H1 (cell line): ENCODE data around the gene SLC38A2. TPM values are rescaled to one million over a fixed set of nuclear protein-coding genes. Genes with fewer than 3 reads are reported as not detected.

Source experiments
- CTCF ChIA-PET: fragments of 300-600 bp; sonication (Branson Sonifier 250); formaldehyde crosslinking; loops from one replicate; lab custom pipeline; 2021; ENCODE audit not compliant: partially characterized antibody; lab: Charles Lee
- POLR2A ChIA-PET: fragments of 300-600 bp; sonication (Branson Sonifier 250); formaldehyde crosslinking; loops from one replicate; lab custom pipeline; 2021; ENCODE audit warnings: inconsistent platforms; ENCODE audit not compliant: partially characterized antibody; lab: Charles Lee
- DNase-seq, 2 experiments: peaks; one replicate each; pipeline versions ENCODE4 v3.0.0 to v3.0.0-alpha.2; 2010 to 2022; ENCODE audit warnings: low spot score in 2 of 2, low read depth in 1 of 2, mixed read lengths in 1 of 2
- FAIRE-seq: peaks from 2 replicates; lab custom pipeline; 2011; peaks lifted over from hg19 to GRCh38; lab: Jason Lieb, UNC
- H2AFZ ChIP-seq: 2 replicates; pipeline ENCODE4 v1.8.1; 2012; ENCODE audit warnings: low read length, inconsistent platforms
- H2AK5ac ChIP-seq: 2 replicates; pipeline ENCODE4 v1.6.1; 2013; ENCODE audit warnings: low read depth, low read length
- H2BK120ac ChIP-seq: replicated peaks from 2 replicates; pipeline ENCODE3; 2013; ENCODE audit warnings: low read depth, low read length, inconsistent platforms
- H2BK12ac ChIP-seq: 2 replicates; pipeline ENCODE4 v1.6.1; 2013; ENCODE audit warnings: low read depth, low read length
- H2BK15ac ChIP-seq: 2 replicates; pipeline ENCODE4 v1.6.1; 2013; ENCODE audit warnings: low read length
- H2BK20ac ChIP-seq: 2 replicates; pipeline ENCODE4 v1.6.1; 2013; ENCODE audit warnings: low read length
- H2BK5ac ChIP-seq: 2 replicates; pipeline ENCODE4 v1.6.1; 2013; ENCODE audit warnings: low read depth, low read length
- H3K14ac ChIP-seq: 2 replicates; pipeline ENCODE4 v1.6.1; 2013; ENCODE audit warnings: inconsistent platforms; ENCODE audit not compliant: insufficient read length
- H3K18ac ChIP-seq: 2 replicates; pipeline ENCODE4 v1.6.1; 2013; ENCODE audit warnings: low read length; ENCODE audit errors: extremely low read depth
- H3K23ac ChIP-seq: 2 replicates; pipeline ENCODE4 v1.6.1; 2013; ENCODE audit warnings: inconsistent platforms; ENCODE audit not compliant: insufficient read length
- H3K23me2 ChIP-seq: 2 replicates; pipeline ENCODE4 v1.6.1; 2013; ENCODE audit warnings: low read depth, low read length
- H3K27ac ChIP-seq: 2 replicates; pipeline ENCODE4 v1.6.1; 2011; ENCODE audit warnings: low read depth, low read length, inconsistent platforms
- H3K27me3 ChIP-seq, 4 experiments: replicated peaks in 1 of 4; 1 replicate in 1 of 4; 2 replicates in 3 of 4; pipeline versions ENCODE4 v1.6.1 to v1.8.1; 2011 to 2013; ENCODE audit warnings: low read length in 3 of 4, mild to moderate bottlenecking in 3 of 4, inconsistent platforms in 2 of 4, mixed read lengths in 2 of 4, moderate library complexity in 1 of 4; ENCODE audit not compliant: control insufficient read depth in 3 of 4, insufficient read depth in 3 of 4; ENCODE audit errors: extremely low read depth in 1 of 4
- H3K36me3 ChIP-seq, 4 experiments: 2 replicates each; pipeline versions ENCODE4 v1.6.1 to v1.8.1; 2011 to 2013; ENCODE audit warnings: mild to moderate bottlenecking in 4 of 4, low read length in 3 of 4, moderate library complexity in 2 of 4, control low read depth in 1 of 4, inconsistent platforms in 1 of 4; ENCODE audit not compliant: insufficient read depth in 4 of 4, control insufficient read depth in 2 of 4
- H3K4ac ChIP-seq: replicated peaks from 2 replicates; pipeline ENCODE3; 2013; ENCODE audit warnings: low read length, low read depth, mixed read lengths, inconsistent platforms; ENCODE audit not compliant: insufficient read length
- H3K4me1 ChIP-seq, 4 experiments: replicated peaks in 1 of 4; 1 replicate in 1 of 4; 2 replicates in 3 of 4; pipeline versions ENCODE4 v1.6.1 to v1.8.1; 2011 to 2013; ENCODE audit warnings: low read length in 3 of 4, inconsistent platforms in 2 of 4, mixed read lengths in 1 of 4; ENCODE audit not compliant: insufficient read depth in 4 of 4, control insufficient read depth in 3 of 4
- H3K4me2 ChIP-seq, 2 experiments: 2 replicates each; pipeline versions ENCODE4 v1.6.1 to v1.8.1; 2011 to 2013; ENCODE audit warnings: low read depth in 2 of 2, low read length in 2 of 2, control low read depth in 1 of 2, inconsistent platforms in 1 of 2, mild to moderate bottlenecking in 1 of 2; ENCODE audit not compliant: insufficient read depth in 1 of 2
- H3K4me3 ChIP-seq, 4 experiments: fragments of 200-600, 300-600 bp in 1 of 4; sonication (generic), shearing (Covaris generic), sonication (Bioruptor Twin) in 1 of 4; 2 replicates each; pipeline versions ENCODE4 v1.5.1 to v1.8.1; 2011 to 2016; ENCODE audit warnings: low read length in 4 of 4, low read depth in 3 of 4, control low read depth in 2 of 4, inconsistent platforms in 2 of 4, mild to moderate bottlenecking in 2 of 4, mixed read lengths in 1 of 4, moderate library complexity in 1 of 4; ENCODE audit not compliant: insufficient read depth in 2 of 4; ENCODE audit errors: extremely low read depth in 1 of 4
- H3K56ac ChIP-seq: replicated peaks from 2 replicates; pipeline ENCODE3; 2013; ENCODE audit warnings: low read depth, mild to moderate bottlenecking, mixed read lengths, low read length, inconsistent platforms; ENCODE audit not compliant: insufficient read length
- H3K79me1 ChIP-seq: 2 replicates; pipeline ENCODE4 v1.6.1; 2013; ENCODE audit warnings: low read depth, low read length, control low read depth
- H3K79me2 ChIP-seq, 2 experiments: 2 replicates each; pipeline versions ENCODE4 v1.6.1 to v1.8.1; 2012 to 2013; ENCODE audit warnings: low read length in 2 of 2, mild to moderate bottlenecking in 2 of 2, inconsistent platforms in 1 of 2; ENCODE audit not compliant: insufficient read depth in 2 of 2, control insufficient read depth in 1 of 2
- H3K9ac ChIP-seq, 4 experiments: replicated peaks in 1 of 4; 1 replicate in 1 of 4; 2 replicates in 3 of 4; pipeline versions ENCODE4 v1.6.1 to v1.8.1; 2011 to 2013; ENCODE audit warnings: low read depth in 3 of 4, low read length in 3 of 4, control low read depth in 2 of 4, mild to moderate bottlenecking in 2 of 4, moderate library complexity in 2 of 4, inconsistent platforms in 1 of 4; ENCODE audit errors: extremely low read depth in 1 of 4
- H3K9me3 ChIP-seq, 2 experiments: 2 replicates each; pipeline versions ENCODE4 v1.6.1 to v1.8.1; 2012 to 2013; ENCODE audit warnings: mild to moderate bottlenecking in 2 of 2, moderate library complexity in 2 of 2, control low read depth in 1 of 2, inconsistent platforms in 1 of 2, low read depth in 1 of 2, low read length in 1 of 2, mixed read lengths in 1 of 2; ENCODE audit not compliant: insufficient read depth in 2 of 2
- H4K20me1 ChIP-seq, 2 experiments: replicated peaks in 1 of 2; 2 replicates each; pipeline versions ENCODE3 to v1.8.1; 2011 to 2013; ENCODE audit warnings: inconsistent platforms in 2 of 2, low read length in 2 of 2, mild to moderate bottlenecking in 1 of 2; ENCODE audit not compliant: insufficient read depth in 2 of 2, control insufficient read depth in 1 of 2
- H4K5ac ChIP-seq: 2 replicates; pipeline ENCODE4 v1.6.1; 2013; ENCODE audit warnings: low read length, low read depth, mixed read lengths, inconsistent platforms; ENCODE audit not compliant: insufficient read length
- H4K8ac ChIP-seq: 2 replicates; pipeline ENCODE4 v1.8.0; 2013; ENCODE audit warnings: mild to moderate bottlenecking, moderate library complexity, low read length, inconsistent platforms; ENCODE audit not compliant: insufficient read depth; ENCODE audit errors: extremely low read depth
- H4K91ac ChIP-seq: replicated peaks from 2 replicates; pipeline ENCODE3; 2013; ENCODE audit warnings: low read length, mixed read lengths, inconsistent platforms; ENCODE audit not compliant: insufficient read length
- ASH2L ChIP-seq: fragments of 200-600, 300-600 bp; sonication (generic); IDR thresholded peaks from one replicate; pipeline ENCODE4 v1.7.1; 2017; ENCODE audit warnings: low read length
- E2F6 ChIP-seq: IDR thresholded peaks from 2 replicates; pipeline ENCODE4 v1.6.1; 2012; ENCODE audit warnings: inconsistent platforms
- SP4 ChIP-seq: IDR thresholded peaks from 2 replicates; pipeline ENCODE4 v1.6.1; 2012; ENCODE audit warnings: low read length, inconsistent platforms
- WGBS, 2 experiments: shearing (Covaris generic) in 1 of 2; methylation state at CpG; one replicate each; pipeline versions ENCODE4 v1.1.6 to v1.1.7; 2013 to 2015; ENCODE audit warnings: low lambda C conversion rate in 2 of 2, mixed read lengths in 2 of 2, inconsistent platforms in 1 of 2, low coverage in 1 of 2, missing lambda C conversion rate in 1 of 2; ENCODE audit not compliant: insufficient replicate concordance in 2 of 2, insufficient coverage in 1 of 2, insufficient read length in 1 of 2; ENCODE audit errors: extremely low coverage in 1 of 2, missing lambda C conversion rate in 1 of 2; 5-methylcytosine and 5-hydroxymethylcytosine counted together
- polyA plus RNA-seq, 7 experiments: library from polyadenylated mRNA; depleted of rRNA in 3 of 7; stranded (reverse) in 5 of 7; unstranded in 2 of 7; fragments of >200 nt in 5 of 7; fragments of 200-250 nt in 2 of 7; gene quantifications; 1 replicate in 5 of 7; 2 replicates in 1 of 7; 4 replicates in 1 of 7; pipeline versions ENCODE4 v1.2.1 to v1.2.3, GENCODE V29; 2011 to 2013; ENCODE audit warnings: missing spikeins in 2 of 7, mixed read lengths in 2 of 7
- total RNA-seq: library from RNA; stranded (reverse); fragmentation: NEBNext Ultra II Directional; extraction: Animal tissue kit (Norgen Biotek cat#: 25700); gene quantifications from 2 replicates; pipeline ENCODE4 v1.2.1, GENCODE V29; 2021

Gene SLC38A2
- total and polyA plus RNA-seq, 2 of the 8 experiments (the other 6 are each of a cell fraction or from before 2014, with no cell fraction given) = 163 to 684 TPM

DNA sequence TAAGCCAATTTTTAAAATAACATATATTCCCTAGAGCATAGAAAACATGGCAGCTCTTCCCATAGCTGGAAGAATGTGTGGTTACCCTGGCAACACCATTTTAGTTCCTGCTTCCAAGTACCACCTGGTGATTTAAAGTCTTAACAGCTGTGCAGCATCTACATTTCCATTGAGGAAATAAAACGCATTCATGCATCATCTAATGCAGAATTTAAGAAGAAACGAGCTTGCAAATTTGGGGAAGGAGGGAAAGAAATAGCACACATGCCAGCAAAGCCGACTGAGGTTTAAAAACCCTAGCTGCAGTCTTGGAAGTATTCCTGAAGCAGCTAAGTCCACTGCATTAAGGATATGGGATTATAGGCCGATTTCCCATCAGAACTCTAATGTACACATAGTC is 22.8 kb upstream of the SLC38A2 start:
- Histone ChIP-seq H3K9me3 (peaks cover 6 to 10% of the 10 kb centered on the region in 2 experiments; a peak in 3 of 4 replicates), H2BK20ac (0 out of 2 replicates have a peak overlapping the region, but pooled peaks have one; percentile 34), H3K27ac (no peak overlapping the region), H3K4ac (no peak overlapping the region), H3K4me2 (no peak overlapping the region), H2BK12ac (no peak overlapping the region), H3K79me2 (no peaks in the 10 kb centered on the region), H3K18ac (no peak overlapping the region), H3K79me1 (no peaks in the 10 kb centered on the region), H3K56ac (no peak overlapping the region), H2AFZ (no peak overlapping the region), H3K36me3 (peaks cover 0 to 23% (median 7%) of the 10 kb centered on the region in 4 experiments; a peak in 3 of 8 replicates), H4K5ac (no peak overlapping the region), H3K23me2 (no peaks in the 10 kb centered on the region), H4K8ac (no peak overlapping the region), H3K23ac (no peak overlapping the region), H3K9ac (no peak overlapping the region), H2BK120ac (no peak overlapping the region), H2AK5ac (no peak overlapping the region), H3K27me3 (no peaks in the 10 kb centered on the region), H4K91ac (no peak overlapping the region), H3K14ac (no peak overlapping the region), H3K4me3 (no peak overlapping the region), H2BK15ac (no peak overlapping the region), H3K4me1 (peaks cover 2 to 13% (median 9%) of the 10 kb centered on the region in 4 experiments; a peak in 5 of 7 replicates), H4K20me1 (no peaks in the 10 kb centered on the region), H2BK5ac (no peak overlapping the region)
- no peak for TF ChIP-seq ASH2L
- TF ChIP-seq SP4 = no peak
- TF ChIP-seq E2F6 = peak; percentile 70
- ChIA-PET POLR2A (interaction anchor here (0.9 to 1.8 kb wide), 7 partner anchors 8 to 127 kb away, joined by 3 to 10 read pairs (median 4); partner anchors contain the start of genes SLC38A1 and SLC38A2), CTCF (interaction anchor here (0.6 to 1.4 kb wide), 3 partner anchors 12 to 286 kb away, joined by 3 read pairs; no protein-coding TSS in a partner anchor)
- 60% methylated on average over 4 of the region's 4 CpGs; no CpG with 5 or more reads in 1 of the 2 experiments for WGBS, 2 experiments
- FAIRE-seq (no peak), DNase-seq (no peak)
